Parathyroid adenoma (tissue), 2 donors: ENCODE data around the gene SYNJ2.

ENCODE experiments used
- H2AFZ ChIP-seq: fragments of 300-600 bp; sonication (generic); one replicate; pipeline ENCODE4 v1.7.0; 2017; ENCODE audit warnings: antibody characterized with exemption, mild to moderate bottlenecking
- H3K27ac ChIP-seq: fragments of 300-600 bp; sonication (generic); one replicate; pipeline ENCODE4 v1.7.0; 2017
- H3K27me3 ChIP-seq: fragments of 300-600 bp; sonication (generic); one replicate; pipeline ENCODE4 v1.7.0; 2017; ENCODE audit warnings: low read length; ENCODE audit not compliant: control insufficient read depth, insufficient read depth
- H3K36me3 ChIP-seq: fragments of 300-600 bp; sonication (generic); one replicate; pipeline ENCODE4 v1.7.0; 2017; ENCODE audit warnings: low read length; ENCODE audit not compliant: control insufficient read depth, insufficient read depth
- H3K4me1 ChIP-seq: fragments of 300-600 bp; sonication (generic); one replicate; pipeline ENCODE4 v1.7.0; 2017; ENCODE audit warnings: control low read depth
- H3K4me2 ChIP-seq: fragments of 300-600 bp; sonication (generic); one replicate; pipeline ENCODE4 v1.7.0; 2017; ENCODE audit warnings: low read length
- H3K4me3 ChIP-seq: fragments of 300-600 bp; sonication (generic); one replicate; pipeline ENCODE4 v1.7.0; 2017; ENCODE audit warnings: low read depth, low read length
- H3K79me2 ChIP-seq: fragments of 300-600 bp; sonication (generic); one replicate; pipeline ENCODE4 v1.7.0; 2017; ENCODE audit warnings: control low read depth
- H3K9ac ChIP-seq: fragments of 300-600 bp; sonication (generic); one replicate; pipeline ENCODE4 v1.7.0; 2017; ENCODE audit warnings: mild to moderate bottlenecking
- H3K9me3 ChIP-seq: fragments of 300-600 bp; sonication (generic); one replicate; pipeline ENCODE4 v1.7.0; 2017; ENCODE audit warnings: low read length; ENCODE audit not compliant: control insufficient read depth
- TF ChIP-seq, protein P1 (sequence below): fragments of 300-600 bp; sonication (generic); IDR thresholded peaks from one replicate; pipeline ENCODE4 v1.7.0; 2017; ENCODE audit warnings: antibody characterized with exemption, mild to moderate bottlenecking
- donor health status: primary hyperparathyroidism.

SYNJ2 gene

GRCh38 chr6:157956171-157956730 lies 25.4 kb upstream of the SYNJ2 start:
- no peaks in the 10 kb centered on the region for H3K4me1 ChIP-seq
- H3K27ac ChIP-seq, result no peak overlapping the region
- no peaks in the 10 kb centered on the region for H3K27me3 ChIP-seq
- no peaks in the 10 kb centered on the region for H3K36me3 ChIP-seq
- no peaks in the 10 kb centered on the region for H3K79me2 ChIP-seq
- no peaks in the 10 kb centered on the region for H3K9me3 ChIP-seq
- H3K4me3 ChIP-seq, result no peak overlapping the region
- TF ChIP-seq, protein P1, sequence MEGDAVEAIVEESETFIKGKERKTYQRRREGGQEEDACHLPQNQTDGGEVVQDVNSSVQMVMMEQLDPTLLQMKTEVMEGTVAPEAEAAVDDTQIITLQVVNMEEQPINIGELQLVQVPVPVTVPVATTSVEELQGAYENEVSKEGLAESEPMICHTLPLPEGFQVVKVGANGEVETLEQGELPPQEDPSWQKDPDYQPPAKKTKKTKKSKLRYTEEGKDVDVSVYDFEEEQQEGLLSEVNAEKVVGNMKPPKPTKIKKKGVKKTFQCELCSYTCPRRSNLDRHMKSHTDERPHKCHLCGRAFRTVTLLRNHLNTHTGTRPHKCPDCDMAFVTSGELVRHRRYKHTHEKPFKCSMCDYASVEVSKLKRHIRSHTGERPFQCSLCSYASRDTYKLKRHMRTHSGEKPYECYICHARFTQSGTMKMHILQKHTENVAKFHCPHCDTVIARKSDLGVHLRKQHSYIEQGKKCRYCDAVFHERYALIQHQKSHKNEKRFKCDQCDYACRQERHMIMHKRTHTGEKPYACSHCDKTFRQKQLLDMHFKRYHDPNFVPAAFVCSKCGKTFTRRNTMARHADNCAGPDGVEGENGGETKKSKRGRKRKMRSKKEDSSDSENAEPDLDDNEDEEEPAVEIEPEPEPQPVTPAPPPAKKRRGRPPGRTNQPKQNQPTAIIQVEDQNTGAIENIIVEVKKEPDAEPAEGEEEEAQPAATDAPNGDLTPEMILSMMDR, result no peak
- H3K9ac ChIP-seq, result no peak overlapping the region
- no peak overlapping the region for H2AFZ ChIP-seq
- H3K4me2 ChIP-seq, result no peak overlapping the region

DNA sequence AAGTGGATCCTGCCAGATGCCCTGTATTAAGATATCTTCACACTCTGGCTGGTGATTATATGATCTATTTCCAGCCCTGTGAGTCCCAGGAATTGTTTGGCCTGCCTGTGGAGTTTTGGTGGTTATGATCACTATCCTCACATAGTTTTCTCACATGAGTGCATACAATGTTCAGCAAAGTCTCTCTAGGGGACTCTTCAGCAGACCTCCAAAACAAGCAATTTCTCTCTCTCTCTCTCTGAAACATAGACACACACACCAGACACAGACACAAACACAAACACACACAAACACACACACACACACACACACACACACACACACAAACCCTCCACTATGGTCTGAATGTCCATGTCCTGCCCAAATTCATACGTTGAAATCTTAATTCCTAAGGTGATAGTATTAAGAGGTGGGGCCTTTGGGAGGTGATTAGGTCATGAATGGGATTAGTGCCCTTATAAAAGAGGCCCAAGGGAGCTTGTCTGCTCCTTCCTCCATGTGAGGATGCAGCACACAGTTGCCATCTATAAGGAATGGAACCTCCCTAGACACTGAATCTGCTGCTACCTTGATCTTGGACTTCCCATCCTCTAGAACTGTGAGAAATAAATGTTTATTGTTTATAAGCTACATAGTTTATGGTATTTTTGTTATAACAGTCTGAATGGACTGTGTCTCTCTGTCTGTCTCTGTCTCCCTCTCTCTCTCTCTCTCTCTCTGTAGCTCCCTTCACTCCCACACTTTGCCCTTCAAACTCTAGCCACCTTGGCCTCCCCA lies 22.0 kb upstream of the SYNJ2 start:
- no peak overlapping the region for H3K4me3 ChIP-seq
- no peak overlapping the region for H2AFZ ChIP-seq
- no peak overlapping the region for H3K9ac ChIP-seq
- H3K9me3 ChIP-seq, result no peaks in the 10 kb centered on the region
- H3K79me2 ChIP-seq, result no peaks in the 10 kb centered on the region
- H3K36me3 ChIP-seq, result no peaks in the 10 kb centered on the region
- TF ChIP-seq, protein P1, result no peak
- no peak overlapping the region for H3K27ac ChIP-seq
- no peaks in the 10 kb centered on the region for H3K27me3 ChIP-seq
- H3K4me1 ChIP-seq, result no peaks in the 10 kb centered on the region
- H3K4me2 ChIP-seq, result no peak overlapping the region

DNA sequence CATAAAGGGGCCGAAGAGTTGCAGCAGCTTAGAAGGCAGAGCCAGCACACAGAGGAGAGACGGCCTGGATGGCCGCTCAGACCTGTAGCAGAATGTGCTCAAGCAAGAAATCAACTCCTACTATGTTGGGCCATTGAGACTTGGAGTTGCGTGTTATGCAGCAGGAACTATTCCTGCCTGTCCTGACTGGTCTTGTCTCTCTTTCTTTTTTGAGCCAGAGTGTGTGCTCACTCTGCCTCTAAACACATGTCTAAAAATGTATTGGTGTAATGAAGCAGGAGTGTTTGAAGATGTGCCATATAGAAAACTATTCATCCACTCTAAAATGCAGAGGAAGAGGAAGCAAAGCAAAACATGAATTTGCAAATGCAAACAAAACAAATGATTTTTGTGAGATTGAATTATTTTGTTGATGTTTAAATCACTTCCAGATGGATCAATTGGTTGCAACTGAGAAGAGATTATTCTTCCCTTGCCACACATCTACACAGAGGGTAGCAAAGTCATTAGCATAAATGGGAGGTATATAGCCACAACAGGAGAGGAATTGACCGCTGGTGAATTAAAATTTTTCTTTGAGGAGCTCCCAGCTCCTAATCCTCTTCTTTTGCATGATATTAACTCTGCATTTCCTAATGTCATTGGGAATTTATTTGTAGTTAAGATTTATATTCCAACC lies 20.4 kb upstream of the SYNJ2 start:
- H3K27me3 ChIP-seq, result no peaks in the 10 kb centered on the region
- no peak overlapping the region for H3K4me3 ChIP-seq
- H2AFZ ChIP-seq, result no peak overlapping the region
- H3K36me3 ChIP-seq, result no peaks in the 10 kb centered on the region
- TF ChIP-seq, protein P1, result no peak
- no peak overlapping the region for H3K27ac ChIP-seq
- H3K79me2 ChIP-seq, result no peaks in the 10 kb centered on the region
- no peaks in the 10 kb centered on the region for H3K9me3 ChIP-seq
- H3K4me1 ChIP-seq, result no peaks in the 10 kb centered on the region
- no peak overlapping the region for H3K4me2 ChIP-seq
- H3K9ac ChIP-seq, result no peak overlapping the region

DNA sequence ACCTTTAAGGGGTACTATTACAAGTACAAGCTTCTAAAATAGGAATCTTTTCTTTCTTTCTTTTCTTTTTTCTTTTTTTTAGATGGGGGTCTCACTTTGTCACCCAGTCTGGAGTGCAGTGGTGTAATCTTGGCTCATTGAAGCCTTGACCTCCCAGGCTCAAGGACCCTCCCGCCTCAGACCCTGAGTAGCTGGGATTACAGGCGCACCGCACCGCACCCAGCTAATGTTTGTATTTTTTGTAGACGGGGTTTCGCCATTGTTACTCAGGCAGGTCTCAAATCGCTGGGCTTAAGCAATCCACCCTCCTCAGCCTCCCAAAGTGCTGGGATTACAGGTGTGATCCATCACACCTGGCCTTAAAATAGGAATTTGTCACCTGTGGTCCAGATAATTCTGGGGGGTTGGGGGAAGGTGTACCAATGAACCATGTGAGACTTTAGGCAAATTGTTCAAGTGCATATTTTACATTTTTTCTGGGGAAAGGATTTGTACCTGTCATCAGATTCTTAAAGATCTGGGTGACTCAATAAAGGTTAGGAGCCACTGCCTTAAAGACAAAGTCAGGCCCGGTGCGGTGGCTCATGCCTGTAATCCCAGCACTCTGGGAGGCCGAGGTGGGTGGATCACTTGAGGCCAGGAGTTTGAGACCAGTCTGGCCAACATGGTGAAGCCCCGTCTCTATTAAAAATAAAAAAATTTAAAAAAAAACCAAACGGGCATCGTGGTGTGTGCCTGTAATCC lies 19.7 kb upstream of the SYNJ2 start:
- Histone ChIP-seq H3K27me3 (no peaks in the 10 kb centered on the region), H3K9me3 (no peaks in the 10 kb centered on the region), H3K36me3 (no peaks in the 10 kb centered on the region), H3K4me3 (no peak overlapping the region), H3K9ac (no peak overlapping the region), H3K4me1 (no peaks in the 10 kb centered on the region), H3K4me2 (no peak overlapping the region), H3K79me2 (no peaks in the 10 kb centered on the region), H2AFZ (no peak overlapping the region), H3K27ac (no peak overlapping the region)
- TF ChIP-seq, protein P1, result no peak
